Testis (tissue), 2 donors: ENCODE data around the gene ARMC6.

Experiments used
- CTCF ChIP-seq, 3 experiments: fragments of 450-650 bp in 2 of 3; fragments of 200-600 bp in 1 of 3; sonication (generic) in 1 of 3; IDR thresholded peaks; one replicate each; pipeline ENCODE4 v1.5.1; 2016 to 2019; ENCODE audit warnings: antibody characterized with exemption in 3 of 3, mild to moderate bottlenecking in 2 of 3, moderate library complexity in 1 of 3
- POLR2A ChIP-seq: fragments of 450-650 bp; IDR thresholded peaks from one replicate; pipeline ENCODE4 v1.6.1; 2017; ENCODE audit warnings: antibody characterized with exemption, mild to moderate bottlenecking, moderate library complexity

GRCh38 chr19:19062454-19063182, 29.2 kb downstream of the ARMC6 start:
- TF ChIP-seq CTCF (IDR thresholded peaks at IDR 0.05) = no peak
- TF ChIP-seq POLR2A = no peak
